Effector memory CD4-positive, alpha-beta T cell (primary cell): ENCODE data around the gene CALCR.

Experiments used
- DNase-seq, 3 donors: peaks; one replicate each; pipeline ENCODE4 v3.0.0-alpha.2; 2020
- H3K27ac ChIP-seq: 2 replicates; pipeline ENCODE4 v1.7.0; 2013; ENCODE audit warnings: mild to moderate bottlenecking, low read length, moderate library complexity; ENCODE audit not compliant: insufficient read depth, poor library complexity, severe bottlenecking
- H3K27me3 ChIP-seq: replicated peaks from 2 replicates; pipeline ENCODE4 v1.7.0; 2013; ENCODE audit warnings: mild to moderate bottlenecking, low read length; ENCODE audit not compliant: insufficient read depth, control insufficient read depth, poor library complexity, severe bottlenecking
- H3K36me3 ChIP-seq: 2 replicates; pipeline ENCODE4 v1.7.0; 2013; ENCODE audit warnings: mild to moderate bottlenecking, low read length, moderate library complexity; ENCODE audit not compliant: control insufficient read depth, insufficient read depth
- H3K4me1 ChIP-seq: 2 replicates; pipeline ENCODE4 v1.7.0; 2013; ENCODE audit warnings: low read length, mild to moderate bottlenecking; ENCODE audit not compliant: control insufficient read depth, insufficient read depth, poor library complexity, severe bottlenecking
- H3K4me3 ChIP-seq: 2 replicates; pipeline ENCODE4 v1.7.0; 2013; ENCODE audit warnings: low read length, low read depth, mild to moderate bottlenecking; ENCODE audit not compliant: insufficient read depth, poor library complexity, severe bottlenecking
- H3K9me3 ChIP-seq: 2 replicates; pipeline ENCODE4 v1.7.0; 2013; ENCODE audit warnings: mild to moderate bottlenecking, low read length, moderate library complexity; ENCODE audit not compliant: control insufficient read depth

Gene CALCR

GRCh38 chr7:93562106-93562505, 12.4 kb downstream of the CALCR start:
- H3K4me1 ChIP-seq, result no peaks in the 10 kb centered on the region
- no peak for DNase-seq
- no peaks in the 10 kb centered on the region for H3K27me3 ChIP-seq
- H3K9me3 ChIP-seq, result no peaks in the 10 kb centered on the region
- H3K27ac ChIP-seq, result no peak overlapping the region
- no peaks in the 10 kb centered on the region for H3K36me3 ChIP-seq
- no peak overlapping the region for H3K4me3 ChIP-seq

DNA sequence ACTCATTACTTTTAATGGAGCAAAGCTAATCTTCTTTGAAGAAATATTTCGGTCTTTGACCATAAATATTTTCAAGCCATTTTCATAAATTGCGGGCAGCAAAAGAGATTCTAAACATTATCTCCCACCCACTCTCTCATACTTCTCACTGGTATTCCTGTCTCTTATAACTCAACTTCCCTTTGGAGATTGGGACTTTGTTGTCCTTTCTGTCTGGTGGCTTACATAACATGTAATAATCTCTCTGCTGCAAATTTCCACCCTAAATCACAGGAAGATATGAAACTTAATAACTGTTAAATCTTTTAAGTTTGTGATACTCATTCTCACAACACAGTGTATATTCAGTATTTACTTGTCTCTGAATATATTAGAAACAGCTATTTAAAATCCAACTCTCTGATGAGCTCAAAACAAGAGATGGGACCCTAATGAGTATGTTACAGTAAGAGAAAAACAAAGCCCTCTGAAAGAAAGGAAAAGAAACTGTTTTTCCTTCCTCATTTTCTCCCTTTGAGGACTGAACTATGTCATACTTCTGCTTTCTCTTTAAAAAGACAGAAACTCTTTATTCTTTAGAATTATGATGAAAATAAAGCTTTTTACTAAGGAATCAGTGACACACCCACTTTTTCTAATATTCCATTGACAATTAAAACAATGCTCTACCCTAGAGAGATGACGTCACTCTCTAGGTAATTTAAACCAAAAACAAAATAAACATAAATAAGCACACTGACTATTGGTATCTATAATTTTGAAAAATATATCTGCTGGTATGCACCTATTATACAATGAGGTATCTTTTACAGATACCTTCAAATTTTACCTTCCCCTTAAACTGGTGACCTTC, 14.7 kb downstream of the CALCR start:
- no peak for DNase-seq
- Histone ChIP-seq H3K36me3 (no peaks in the 10 kb centered on the region), H3K9me3 (no peaks in the 10 kb centered on the region), H3K27ac (no peak overlapping the region), H3K4me3 (no peak overlapping the region), H3K4me1 (no peaks in the 10 kb centered on the region), H3K27me3 (no peaks in the 10 kb centered on the region)

DNA sequence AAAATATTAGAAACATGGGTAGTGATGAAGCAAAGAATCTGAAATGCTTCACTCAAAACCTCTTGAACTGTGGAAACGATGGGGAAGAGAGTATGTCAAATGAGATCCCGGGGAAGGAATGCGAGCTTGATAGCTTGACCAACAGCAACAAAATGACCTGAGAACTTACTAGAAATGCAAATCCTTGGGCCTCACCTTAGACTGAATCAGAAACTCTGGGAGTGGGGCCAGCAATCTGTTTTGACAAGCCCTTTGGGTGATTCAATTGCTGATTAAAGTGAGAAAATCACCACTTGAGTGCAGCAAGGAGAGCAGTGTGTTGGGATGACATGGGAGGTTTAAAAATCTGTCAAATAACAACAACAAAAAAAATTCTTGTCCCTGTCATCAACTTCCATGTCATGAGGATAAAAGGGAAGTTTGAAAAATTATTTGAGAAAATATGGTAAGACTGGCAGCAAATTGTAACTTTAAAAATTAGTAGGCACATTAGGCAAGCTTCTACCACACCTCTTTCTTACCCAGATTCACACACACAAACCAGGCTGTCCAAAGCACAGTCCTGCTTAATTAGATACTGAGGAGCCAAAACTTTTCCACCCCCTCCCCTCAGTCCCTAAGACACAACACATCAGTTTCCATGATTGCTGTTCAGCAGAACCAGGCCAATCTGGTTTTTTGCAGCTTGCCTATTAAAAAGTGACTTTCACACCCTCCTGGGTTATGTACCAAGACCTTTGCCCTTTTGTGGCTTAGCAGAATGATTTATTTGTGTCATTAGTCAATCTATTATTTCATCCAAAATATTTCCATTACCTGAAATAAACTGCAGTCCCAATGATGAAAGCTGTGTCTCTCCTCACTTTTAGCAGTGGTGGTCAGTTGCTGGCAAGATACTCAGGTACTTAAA, 15.6 kb downstream of the CALCR start:
- Histone ChIP-seq H3K4me3 (no peak overlapping the region), H3K4me1 (no peaks in the 10 kb centered on the region), H3K9me3 (no peaks in the 10 kb centered on the region), H3K27ac (no peak overlapping the region), H3K27me3 (no peaks in the 10 kb centered on the region), H3K36me3 (no peaks in the 10 kb centered on the region)
- no peak for DNase-seq

DNA sequence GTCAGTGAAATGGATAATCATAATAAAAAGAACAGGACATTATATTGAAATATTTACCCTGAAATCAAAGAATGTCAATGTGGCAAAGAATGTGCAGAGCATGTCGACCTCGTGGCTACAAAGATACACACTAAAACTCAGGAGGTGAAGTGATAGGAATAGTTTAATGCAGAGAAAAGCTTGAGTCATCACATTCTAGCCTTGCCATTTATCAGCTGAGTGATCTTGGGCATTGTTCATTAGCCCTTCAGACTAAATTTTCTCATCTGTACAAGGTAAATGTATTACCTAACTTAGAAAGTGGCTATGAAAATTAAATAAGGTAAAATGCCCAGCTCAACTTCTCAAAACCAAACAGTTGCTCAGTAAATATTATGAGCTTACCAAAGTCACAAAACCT, 22.6 kb downstream of the CALCR start:
- DNase-seq, result no peak
- Histone ChIP-seq H3K27ac (no peak overlapping the region), H3K9me3 (no peaks in the 10 kb centered on the region), H3K36me3 (no peaks in the 10 kb centered on the region), H3K27me3 (no peaks in the 10 kb centered on the region), H3K4me3 (no peak overlapping the region), H3K4me1 (no peaks in the 10 kb centered on the region)

DNA sequence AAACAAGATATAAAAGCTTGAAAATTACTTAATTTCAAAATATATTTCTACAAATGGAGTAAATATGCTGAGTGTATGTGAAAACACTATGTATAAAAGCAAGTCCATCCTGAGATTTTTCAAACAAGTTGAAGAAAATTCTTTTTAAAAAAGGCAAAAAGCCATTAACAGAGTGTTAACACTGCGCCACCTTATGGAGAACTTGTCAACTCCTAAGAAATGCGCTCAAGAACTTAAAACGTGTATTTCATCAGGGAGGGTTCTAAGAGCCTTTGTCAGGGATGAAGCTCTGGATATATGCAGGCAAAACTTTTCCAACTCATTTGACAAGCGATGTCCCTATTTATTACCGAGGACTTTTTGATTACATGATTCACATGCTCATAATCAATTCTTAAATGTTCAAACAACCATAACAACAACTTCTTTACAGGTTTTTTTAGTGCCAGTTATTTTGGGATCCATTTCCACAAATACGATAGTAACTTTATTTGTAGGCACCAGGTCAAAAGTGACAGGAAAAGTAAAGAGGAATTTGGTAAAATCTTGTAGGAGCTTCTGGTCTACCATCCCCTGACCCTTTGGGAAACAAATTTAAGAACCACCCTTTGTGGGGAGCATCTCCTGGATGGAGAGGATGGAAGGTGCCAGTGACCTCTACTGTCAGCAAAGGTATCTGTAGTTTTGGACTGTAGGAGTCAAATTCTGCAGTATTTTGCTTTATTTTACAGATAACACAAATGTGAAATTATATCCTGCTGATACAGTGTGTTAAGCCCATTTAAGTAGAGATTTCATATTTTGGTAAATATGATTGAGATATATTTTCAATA, 23.2 kb downstream of the CALCR start:
- no peaks in the 10 kb centered on the region for H3K27me3 ChIP-seq
- DNase-seq, result no peak
- no peak overlapping the region for H3K27ac ChIP-seq
- H3K9me3 ChIP-seq, result no peaks in the 10 kb centered on the region
- H3K4me3 ChIP-seq, result no peak overlapping the region
- no peaks in the 10 kb centered on the region for H3K36me3 ChIP-seq
- H3K4me1 ChIP-seq, result no peaks in the 10 kb centered on the region

DNA sequence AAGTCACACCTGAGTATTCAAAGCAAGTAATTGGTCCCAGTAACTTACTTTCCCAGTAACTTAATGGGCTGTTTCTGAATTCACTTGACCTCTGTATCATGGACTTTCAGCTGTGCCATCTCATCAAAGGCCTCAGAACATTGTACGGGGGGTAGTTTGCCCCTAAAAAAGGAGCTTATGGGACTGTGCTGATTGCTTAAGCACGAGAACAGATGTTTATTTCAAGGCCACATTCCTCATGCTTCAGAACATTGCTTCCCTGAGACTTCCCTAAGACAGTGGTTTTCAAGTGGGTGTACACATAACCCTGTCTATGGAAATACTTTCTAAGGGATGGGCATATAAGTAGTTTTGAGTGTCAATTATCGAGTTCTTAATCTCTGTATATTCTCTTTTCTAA, 26.8 kb downstream of the CALCR start:
- no peak for DNase-seq
- Histone ChIP-seq H3K4me1 (no peaks in the 10 kb centered on the region), H3K27me3 (no peaks in the 10 kb centered on the region), H3K27ac (no peak overlapping the region), H3K4me3 (no peak overlapping the region), H3K36me3 (no peaks in the 10 kb centered on the region), H3K9me3 (no peaks in the 10 kb centered on the region)

DNA sequence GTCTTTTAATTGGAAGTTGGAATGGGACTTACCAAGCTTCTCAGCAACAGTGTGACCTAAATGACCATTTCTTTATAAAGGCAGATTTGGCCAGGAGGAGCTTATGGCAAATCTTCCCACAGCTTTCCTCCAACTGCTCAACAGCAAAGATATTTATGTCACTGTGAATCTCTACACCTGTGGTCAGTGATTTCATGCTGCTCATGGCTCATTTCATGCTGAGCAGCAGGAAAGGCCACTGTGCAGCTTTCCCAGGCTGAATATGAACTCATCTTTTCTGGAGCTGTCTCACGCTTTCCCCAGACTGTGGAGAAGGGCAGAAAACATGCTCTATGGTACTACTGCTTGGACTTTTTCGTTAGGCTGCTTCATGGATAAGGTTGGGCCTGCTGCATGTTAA, 29.8 kb downstream of the CALCR start:
- Histone ChIP-seq H3K36me3 (no peaks in the 10 kb centered on the region), H3K27me3 (no peaks in the 10 kb centered on the region), H3K4me1 (no peaks in the 10 kb centered on the region), H3K9me3 (no peaks in the 10 kb centered on the region), H3K27ac (no peak overlapping the region), H3K4me3 (no peak overlapping the region)
- DNase-seq, result no peak

GRCh38 chr7:93538061-93538460, 36.5 kb downstream of the CALCR start:
- Histone ChIP-seq H3K4me3 (no peak overlapping the region), H3K27ac (no peak overlapping the region), H3K36me3 (no peaks in the 10 kb centered on the region), H3K9me3 (no peaks in the 10 kb centered on the region), H3K4me1 (no peaks in the 10 kb centered on the region), H3K27me3 (no peaks in the 10 kb centered on the region)
- no peak for DNase-seq

DNA sequence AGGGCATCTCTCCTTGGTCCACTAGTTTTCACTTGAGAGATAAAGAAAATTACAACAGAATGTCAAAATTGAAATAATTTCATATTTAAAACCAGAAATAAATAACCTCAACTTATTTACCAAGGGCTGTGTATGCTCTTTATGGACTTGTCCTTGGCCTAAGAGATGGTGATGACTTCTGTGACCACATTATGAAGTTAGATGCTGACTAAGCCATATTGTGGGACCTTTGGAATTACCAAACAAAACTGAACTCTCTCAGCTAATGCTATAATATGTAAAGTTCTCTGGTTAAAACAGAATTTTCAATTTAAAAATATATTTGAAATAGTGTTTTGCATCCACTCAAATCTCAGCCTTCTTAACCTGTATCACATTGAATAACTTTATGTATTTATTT, 38.9 kb downstream of the CALCR start:
- H3K27ac ChIP-seq, result no peak overlapping the region
- no peak for DNase-seq
- H3K4me3 ChIP-seq, result no peak overlapping the region
- H3K4me1 ChIP-seq, result no peaks in the 10 kb centered on the region
- no peaks in the 10 kb centered on the region for H3K9me3 ChIP-seq
- no peaks in the 10 kb centered on the region for H3K27me3 ChIP-seq
- no peaks in the 10 kb centered on the region for H3K36me3 ChIP-seq
